Kidney epithelial cell (primary cell): Measurements from ENCODE around the gene CCT3. TPM values are rescaled to one million over a fixed set of nuclear protein-coding genes. Genes with fewer than 3 reads are reported as not detected.
A peak's percentile ranks its signal among the peaks of the same experiment; 100 is the strongest.

Experiments used
- DNase-seq: peaks from one replicate; pipeline ENCODE4 v3.0.0-alpha.2; 2010; ENCODE audit warnings: low read depth
- H3K27me3 ChIP-seq: 2 replicates; pipeline ENCODE4 v1.6.0; 2011; ENCODE audit warnings: low read length; ENCODE audit not compliant: control insufficient read depth, insufficient read depth
- H3K36me3 ChIP-seq: 2 replicates; pipeline ENCODE4 v1.5.1; 2011; ENCODE audit warnings: low read length; ENCODE audit not compliant: control insufficient read depth, insufficient read depth
- H3K4me3 ChIP-seq: 2 replicates; pipeline ENCODE4 v1.5.1; 2011; ENCODE audit warnings: low read depth, mild to moderate bottlenecking, control low read depth, low read length
- CTCF ChIP-seq: IDR thresholded peaks from 2 replicates; pipeline ENCODE4 v1.5.1; 2011; ENCODE audit warnings: mild to moderate bottlenecking, moderate library complexity, low read length, control low read depth, inconsistent platforms; ENCODE audit not compliant: insufficient read depth, poor library complexity, severe bottlenecking
- total RNA-seq: library from RNA; depleted of rRNA; stranded (reverse); fragments of >200 nt; gene quantifications from 2 replicates; pipeline ENCODE4 v1.2.3, GENCODE V29; 2015

The CCT3 gene
- total RNA-seq, 1 donor from 2014 or later: 303 TPM

- H3K27me3 ChIP-seq: peaks cover 38% of the 10 kb centered on the region
- no peak for DNase-seq
- no peak for TF ChIP-seq CTCF
- no peaks in the 10 kb centered on the region for H3K36me3 ChIP-seq
- H3K4me3 ChIP-seq: no peak overlapping the region
Observed at GRCh38 chr1:156366378-156367166, 28.5 kb upstream of the CCT3 start.

DNA sequence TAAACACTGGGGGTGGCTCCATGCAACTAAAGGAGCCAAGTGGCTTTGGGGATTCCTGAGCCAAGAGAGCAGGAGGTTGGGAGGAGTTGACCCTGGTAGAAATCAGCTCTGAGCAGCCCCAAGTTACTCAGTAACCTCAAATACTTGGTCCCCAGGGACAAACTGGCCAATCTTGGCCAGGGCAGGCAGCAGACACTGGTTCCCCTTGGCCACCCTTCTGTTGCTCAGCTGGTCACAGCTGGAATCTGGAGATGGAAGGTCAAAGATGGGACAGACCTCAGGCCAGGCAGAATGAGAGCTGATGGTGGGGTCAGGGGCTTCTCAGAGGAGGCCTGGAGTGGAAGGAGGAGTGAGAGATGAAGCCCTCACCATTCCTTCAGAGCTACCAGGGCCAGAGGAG is 27.7 kb upstream of the CCT3 start:
- peaks cover 36% of the 10 kb centered on the region for H3K27me3 ChIP-seq
- no peak for TF ChIP-seq CTCF
- H3K4me3 ChIP-seq: no peak overlapping the region
- no peaks in the 10 kb centered on the region for H3K36me3 ChIP-seq
- DNase-seq: no peak

- H3K27me3 ChIP-seq: peaks cover 30% of the 10 kb centered on the region
- no peak for TF ChIP-seq CTCF
- no peak for DNase-seq
- H3K4me3 ChIP-seq: no peak overlapping the region
- no peaks in the 10 kb centered on the region for H3K36me3 ChIP-seq
Observed at GRCh38 chr1:156360534-156360933, 22.4 kb upstream of the CCT3 start.

GRCh38 chr1:156359973-156360372 is 21.9 kb upstream of the CCT3 start:
- DNase-seq: no peak
- peak; percentile 23 for TF ChIP-seq CTCF
- Histone ChIP-seq H3K36me3 (no peaks in the 10 kb centered on the region), H3K4me3 (no peak overlapping the region), H3K27me3 (peaks cover 27% of the 10 kb centered on the region)

GRCh38 chr1:156359249-156359648 is 21.2 kb upstream of the CCT3 start:
- peaks cover 23% of the 10 kb centered on the region for H3K27me3 ChIP-seq

More at GRCh38 chr1:156359249-156359648, 21.2 kb upstream of the CCT3 start:
- Histone ChIP-seq H3K4me3 (no peak overlapping the region), H3K36me3 (no peaks in the 10 kb centered on the region)
- TF ChIP-seq CTCF: no peak
- no peak for DNase-seq
